Endothelial cell of umbilical vein (primary cell): ENCODE results near the gene FHIP2A. TPM values are rescaled to one million over a fixed set of nuclear protein-coding genes. Genes with fewer than 3 reads are reported as not detected.

Experiments
- BruUV-seq: library from RNA; stranded (reverse); fragments of 400-500 nt; replicated peaks from 2 replicates; lab custom pipeline; 2021; lab: Mats Ljungman, UMichigan
- CTCF ChIA-PET: fragments of 300-600, 350-600 bp; sonication (Branson Sonifier 250); formaldehyde crosslinking; loops from one replicate; lab custom pipeline; 2021; ENCODE audit warnings: antibody characterized with exemption, inconsistent platforms; lab: Charles Lee
- POLR2A ChIA-PET: fragments of 300-600, 350-600 bp; sonication (Branson Sonifier 250); formaldehyde crosslinking; loops from one replicate; lab custom pipeline; 2021; ENCODE audit warnings: antibody characterized with exemption, inconsistent platforms; lab: Charles Lee
- DNase-seq: peaks from one replicate; pipeline ENCODE4 v3.0.0-alpha.2; 2011; ENCODE audit warnings: low read depth, low spot score
- FAIRE-seq: peaks from 2 replicates; lab custom pipeline; 2011; peaks lifted over from hg19 to GRCh38; lab: Jason Lieb, UNC
- H2AFZ ChIP-seq: 2 replicates; pipeline ENCODE4 v1.6.0; 2012; ENCODE audit warnings: low read depth, low read length, control low read depth, inconsistent platforms
- H3K27ac ChIP-seq: 2 replicates; pipeline ENCODE4 v1.5.1; 2011; ENCODE audit warnings: low read depth, mild to moderate bottlenecking, control low read depth, low read length, moderate library complexity; ENCODE audit not compliant: insufficient read depth
- H3K27me3 ChIP-seq, 2 experiments: 2 replicates each; pipeline versions ENCODE4 v1.6.0 to v1.6.1; 2011; ENCODE audit warnings: low read length in 2 of 2, mixed read lengths in 1 of 2; ENCODE audit not compliant: control insufficient read depth in 2 of 2, insufficient read depth in 2 of 2
- H3K36me3 ChIP-seq, 2 experiments: 2 replicates in 1 of 2; 3 replicates in 1 of 2; pipeline ENCODE4 v1.5.1; 2011; ENCODE audit warnings: low read length in 2 of 2, mild to moderate bottlenecking in 1 of 2, moderate library complexity in 1 of 2; ENCODE audit not compliant: control insufficient read depth in 2 of 2, insufficient read depth in 2 of 2; ENCODE audit errors: extremely low read depth in 1 of 2
- H3K4me1 ChIP-seq: 3 replicates; pipeline ENCODE4 v1.5.1; 2011; ENCODE audit warnings: mild to moderate bottlenecking, low read length; ENCODE audit not compliant: control insufficient read depth, insufficient read depth; ENCODE audit errors: extremely low read depth
- H3K4me2 ChIP-seq: 2 replicates; pipeline ENCODE4 v1.6.1; 2011; ENCODE audit warnings: low read length, control low read depth, mixed read lengths; ENCODE audit not compliant: insufficient read depth
- H3K4me3 ChIP-seq, 3 experiments: fragments of 200-600 bp in 1 of 3; sonication (generic), shearing (Covaris generic) in 1 of 3; replicated peaks in 1 of 3; 2 replicates each; pipeline ENCODE4 v1.5.1; 2011 to 2016; ENCODE audit warnings: control low read depth in 3 of 3, low read length in 3 of 3, mild to moderate bottlenecking in 2 of 3, inconsistent platforms in 1 of 3, low read depth in 1 of 3, moderate library complexity in 1 of 3; ENCODE audit not compliant: insufficient read depth in 1 of 3
- H3K79me2 ChIP-seq: 2 replicates; pipeline ENCODE4 v1.6.0; 2012; ENCODE audit warnings: low read length, inconsistent platforms; ENCODE audit not compliant: control insufficient read depth, insufficient read depth
- H3K9ac ChIP-seq: replicated peaks from 2 replicates; pipeline ENCODE3; 2011; ENCODE audit warnings: low read length, control low read depth; ENCODE audit not compliant: insufficient read depth; ENCODE audit errors: extremely low read depth
- H3K9me1 ChIP-seq: replicated peaks from 3 replicates; pipeline ENCODE4 v1.6.0; 2011; ENCODE audit warnings: mild to moderate bottlenecking, low read length; ENCODE audit not compliant: control insufficient read depth, insufficient read depth; ENCODE audit errors: extremely low read depth
- H3K9me3 ChIP-seq: replicated peaks from 2 replicates; pipeline ENCODE4 v1.5.1; 2012; ENCODE audit warnings: low read length, inconsistent platforms; ENCODE audit not compliant: control insufficient read depth, insufficient read depth
- H4K20me1 ChIP-seq: replicated peaks from 2 replicates; pipeline ENCODE3; 2011; ENCODE audit warnings: mild to moderate bottlenecking, low read length; ENCODE audit not compliant: control insufficient read depth, insufficient read depth; ENCODE audit errors: extremely low read depth
- CTCF ChIP-seq, 2 donors: IDR thresholded peaks; 1 replicate in 1 of 2; 2 replicates in 1 of 2; pipeline ENCODE4 v1.5.1; 2011; ENCODE audit warnings: low read length in 2 of 2, mild to moderate bottlenecking in 2 of 2, moderate library complexity in 2 of 2, control low read depth in 1 of 2, inconsistent platforms in 1 of 2, low read depth in 1 of 2; ENCODE audit not compliant: insufficient read depth in 1 of 2; ENCODE audit errors: extremely low read depth in 1 of 2
- EZH2 ChIP-seq: IDR thresholded peaks from 2 replicates; pipeline ENCODE4 v1.6.1; 2012; ENCODE audit warnings: borderline replicate concordance, low read depth, mild to moderate bottlenecking, moderate library complexity, low read length, inconsistent platforms; ENCODE audit not compliant: severe bottlenecking
- FOS ChIP-seq: IDR thresholded peaks from 2 replicates; pipeline ENCODE4 v1.6.1; 2011; ENCODE audit warnings: mild to moderate bottlenecking, low read length, moderate library complexity, borderline replicate concordance; ENCODE audit not compliant: insufficient read depth
- GATA2 ChIP-seq: IDR thresholded peaks from 2 replicates; pipeline ENCODE4 v1.7.0; 2011; ENCODE audit warnings: low read depth, mild to moderate bottlenecking, moderate library complexity, mixed read lengths, low read length; ENCODE audit not compliant: insufficient read length, insufficient read depth
- JUN ChIP-seq: IDR thresholded peaks from 2 replicates; pipeline ENCODE4 v1.6.1; 2011; ENCODE audit warnings: borderline replicate concordance, low read depth; ENCODE audit not compliant: insufficient read length, insufficient read depth
- MAX ChIP-seq: IDR thresholded peaks from 2 replicates; pipeline ENCODE4 v1.6.1; 2011; ENCODE audit not compliant: insufficient read depth, insufficient read length
- MYC ChIP-seq: IDR thresholded peaks from one replicate; pipeline ENCODE4 v1.6.1; 2011; ENCODE audit warnings: mild to moderate bottlenecking, low read depth, low read length
- POLR2A ChIP-seq: IDR thresholded peaks from 2 replicates; pipeline ENCODE4 v1.6.1; 2012; ENCODE audit warnings: low read depth, mild to moderate bottlenecking, control low read depth, low read length
- POLR2AphosphoS5 ChIP-seq: IDR thresholded peaks from 2 replicates; pipeline ENCODE4 v1.6.1; 2012; ENCODE audit warnings: low read depth, mild to moderate bottlenecking, control low read depth, low read length, moderate library complexity; ENCODE audit not compliant: insufficient read depth
- dilution Hi-C: fragments of 300-500 bp; cut with MboI; formaldehyde crosslinking; loops from one replicate; pipeline ENCODE4 v1.15.0; 2019; ENCODE audit warnings: low sequenced_read_pairs; ENCODE audit not compliant: extremely low pct_ligation_motif_present
- intact Hi-C: fragments of 100-400 bp; cut with micrococcal nuclease; formaldehyde crosslinking; loops from one replicate; pipeline ENCODE4 v1.10.0; 2022
- polyA plus RNA-seq, 4 experiments: library from polyadenylated mRNA; depleted of rRNA in 3 of 4; stranded (reverse) in 3 of 4; unstranded in 1 of 4; fragments of >200 nt; gene quantifications; 2 replicates each; pipeline versions ENCODE4 v1.2.1 to v1.2.3, GENCODE V29; 2011 to 2012; ENCODE audit warnings: missing spikeins in 1 of 4
- total RNA-seq: library from RNA; stranded (reverse); gene quantifications from 2 replicates; pipeline ENCODE4 v1.2.3, GENCODE V29; 2021

The FHIP2A gene
- total and polyA plus RNA-seq, 2 donors (not counting 3 experiments of a cell fraction or from before 2014, with no cell fraction given): 13.3 to 39.6 TPM

- intact Hi-C loops (no loop called here), dilution Hi-C loops (no loop called here)
- Histone ChIP-seq H3K9me3 (no peaks in the 10 kb centered on the region), H3K27me3 (no peaks in the 10 kb centered on the region), H4K20me1 (no peaks in the 10 kb centered on the region), H3K4me3 (no peak overlapping the region), H3K4me1 (peaks cover 6% of the 10 kb centered on the region), H2AFZ (no peak overlapping the region), H3K9me1 (no peaks in the 10 kb centered on the region), H3K27ac (no peak overlapping the region), H3K36me3 (peaks cover 20 to 21% of the 10 kb centered on the region in 2 experiments), H3K9ac (no peak overlapping the region), H3K79me2 (no peaks in the 10 kb centered on the region), H3K4me2 (no peak overlapping the region)
- TF ChIP-seq MAX (no peak), POLR2AphosphoS5 (no peak), EZH2 (no peak), MYC (no peak), JUN (no peak), GATA2 (no peak), POLR2A (no peak), FOS (no peak), CTCF (IDR thresholded peaks at IDR 0.05; ENCODE audit: extremely low read depth in 1 of 2, insufficient read depth in 1 of 2, low read depth in 1 of 2, low read length in 2 of 2) (no peak)
- no peak for DNase-seq
- ChIA-PET CTCF (no interaction called here), POLR2A (no interaction called here)
- BruUV-seq: no TSS peak
- FAIRE-seq: no peak
These were observed 28.5 kb downstream of the FHIP2A start for GRCh38 chr10:114850126-114850525.
